GM19468 (cell line): ENCODE measurements around the gene EXOC6B.

Source experiments
- ATAC-seq: cut with Tn5 transposase; IDR thresholded peaks from one replicate; pipeline ENCODE4 v1.9.1; 2021; ENCODE audit warnings: mild to moderate bottlenecking, moderate library complexity, moderate number of reproducible peaks; ENCODE audit not compliant: unreplicated experiment; ENCODE audit errors: extremely low read depth

The EXOC6B gene

GRCh38 chr2:72796766-72797165 lies 29.1 kb downstream of the EXOC6B start:
- ATAC-seq = no peak

GRCh38 chr2:72794572-72794971 lies 31.3 kb downstream of the EXOC6B start:
- no peak for ATAC-seq

GRCh38 chr2:72793798-72794440 lies 31.9 kb downstream of the EXOC6B start:
- no peak for ATAC-seq

- ATAC-seq = no peak
Observed at GRCh38 chr2:72789241-72789640, 36.6 kb downstream of the EXOC6B start.

- no peak for ATAC-seq
Observed at GRCh38 chr2:72788756-72789155, 37.1 kb downstream of the EXOC6B start.

GRCh38 chr2:72785517-72785916 lies 40.3 kb downstream of the EXOC6B start:
- ATAC-seq = no peak

GRCh38 chr2:72782520-72782919 lies 43.3 kb downstream of the EXOC6B start:
- no peak for ATAC-seq

- ATAC-seq = no peak
Observed at GRCh38 chr2:72781480-72781879, 44.4 kb downstream of the EXOC6B start.

- ATAC-seq = no peak
Observed at GRCh38 chr2:72780477-72780876, 45.4 kb downstream of the EXOC6B start.

- ATAC-seq = no peak
Observed at GRCh38 chr2:72779495-72779894, 46.3 kb downstream of the EXOC6B start.

GRCh38 chr2:72778410-72778809 lies 47.4 kb downstream of the EXOC6B start:
- ATAC-seq = no peak

GRCh38 chr2:72770879-72771461 lies 54.9 kb downstream of the EXOC6B start:
- ATAC-seq = no peak

GRCh38 chr2:72765997-72766609 lies 59.7 kb downstream of the EXOC6B start:
- no peak for ATAC-seq

GRCh38 chr2:72762276-72762675 lies 63.6 kb downstream of the EXOC6B start:
- no peak for ATAC-seq

- no peak for ATAC-seq
Observed at GRCh38 chr2:72759755-72760154, 66.1 kb downstream of the EXOC6B start.

GRCh38 chr2:72757177-72757775 lies 68.6 kb downstream of the EXOC6B start:
- no peak for ATAC-seq

- no peak for ATAC-seq
Observed at GRCh38 chr2:72755647-72756423, 70.0 kb downstream of the EXOC6B start.

GRCh38 chr2:72754628-72755320 lies 71.1 kb downstream of the EXOC6B start:
- ATAC-seq = no peak

- no peak for ATAC-seq
Observed at GRCh38 chr2:72750977-72751639, 74.7 kb downstream of the EXOC6B start.

GRCh38 chr2:72750466-72750865 lies 75.4 kb downstream of the EXOC6B start:
- ATAC-seq = no peak
